ENCODE results near the gene CARMIL1.

Gene CARMIL1

DNA sequence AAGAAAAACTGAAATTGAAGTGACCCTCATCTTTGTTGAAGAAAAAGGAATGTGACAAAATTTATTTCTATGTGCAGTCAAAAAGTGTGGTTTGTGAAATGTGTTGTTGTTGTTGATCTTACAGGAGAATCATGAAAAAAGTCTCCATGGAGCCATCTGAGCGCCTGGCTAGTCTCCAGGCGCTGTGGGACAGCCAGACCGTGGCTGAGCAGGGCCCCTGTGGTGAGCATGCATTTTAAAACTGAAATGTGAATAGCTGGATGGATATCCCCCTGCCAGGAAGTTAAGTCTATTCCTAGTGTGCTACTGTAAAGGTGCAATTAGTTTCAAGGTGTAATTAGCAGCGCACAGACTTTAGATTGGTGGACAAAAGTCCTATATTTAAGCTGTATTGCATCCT lies 170.6 kb downstream of the CARMIL1 start:
- DNase-seq = no peak

DNA sequence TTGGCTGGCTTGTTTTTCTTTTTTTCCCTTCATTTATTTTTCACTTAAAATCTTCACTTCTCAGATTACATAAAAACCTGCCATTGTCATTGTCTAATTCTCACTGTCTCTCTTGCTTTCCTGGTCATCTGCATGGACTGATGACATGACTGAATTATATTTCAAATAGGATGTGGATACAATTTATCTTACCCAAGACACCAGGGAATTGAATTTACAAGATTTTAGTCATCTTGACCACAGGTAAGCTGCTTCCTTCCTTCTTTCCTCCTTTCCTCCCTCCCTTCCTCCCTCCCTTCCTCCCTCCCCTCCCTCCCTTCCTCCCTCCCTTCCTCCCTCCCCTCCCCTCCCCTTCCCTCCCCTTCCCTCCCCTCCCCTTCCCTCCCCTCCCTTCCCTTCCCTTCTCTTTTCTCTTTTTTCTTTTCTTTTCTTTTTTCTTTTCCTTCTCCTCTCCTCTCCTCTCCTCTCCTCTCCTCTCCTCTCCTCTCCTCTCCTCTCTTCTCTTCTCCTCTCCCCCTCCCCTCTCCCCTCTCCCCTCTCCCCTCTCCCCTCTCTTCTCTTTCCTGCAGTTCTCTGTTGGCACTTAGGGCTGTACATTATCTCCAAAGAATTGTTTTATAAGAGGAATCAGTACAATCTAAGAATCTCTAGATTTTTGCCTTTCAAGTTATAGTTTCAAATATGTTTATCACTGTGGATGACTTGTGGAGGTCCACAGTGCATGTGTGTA lies 171.5 kb downstream of the CARMIL1 start:
- DNase-seq = no peak

DNA sequence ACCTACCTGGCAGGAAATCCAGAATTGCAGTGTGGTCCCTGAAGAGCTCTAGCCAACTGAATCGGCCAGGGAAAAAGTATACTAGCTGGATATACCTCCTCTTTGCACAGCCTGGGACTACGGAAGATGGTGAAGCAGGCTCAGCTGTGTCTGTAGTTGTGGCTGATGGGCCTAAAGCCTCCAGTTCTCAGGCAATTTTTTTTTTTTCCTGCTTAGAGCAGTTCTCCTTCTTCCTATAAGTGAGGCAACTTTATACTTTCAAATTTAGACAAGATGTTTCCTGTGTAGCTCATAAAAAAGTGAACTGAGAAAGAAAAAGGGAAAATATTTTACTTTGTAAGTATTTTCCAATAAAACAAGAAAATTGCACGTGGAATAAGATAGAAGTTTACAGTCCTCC lies 172.9 kb downstream of the CARMIL1 start:
- DNase-seq = no peak

DNA sequence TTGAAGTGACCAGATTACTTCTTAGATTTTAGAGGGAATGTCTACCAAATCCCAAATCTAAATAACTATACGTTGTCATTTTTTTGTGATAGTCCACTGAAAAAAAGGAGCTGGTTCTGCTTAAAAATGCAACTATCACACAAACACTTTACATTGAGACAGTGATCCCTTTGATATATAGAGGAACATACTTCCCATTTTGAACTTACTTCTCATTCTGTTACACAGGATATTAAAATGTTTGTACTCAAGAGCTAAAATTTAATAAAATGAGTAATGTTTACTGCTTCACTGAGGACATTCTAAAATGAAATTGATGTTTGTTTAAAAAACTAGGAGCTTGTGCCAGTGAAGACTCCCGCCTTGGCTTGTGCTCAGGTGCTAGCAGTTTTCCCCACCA lies 174.1 kb downstream of the CARMIL1 start:
- DNase-seq = no peak

DNA sequence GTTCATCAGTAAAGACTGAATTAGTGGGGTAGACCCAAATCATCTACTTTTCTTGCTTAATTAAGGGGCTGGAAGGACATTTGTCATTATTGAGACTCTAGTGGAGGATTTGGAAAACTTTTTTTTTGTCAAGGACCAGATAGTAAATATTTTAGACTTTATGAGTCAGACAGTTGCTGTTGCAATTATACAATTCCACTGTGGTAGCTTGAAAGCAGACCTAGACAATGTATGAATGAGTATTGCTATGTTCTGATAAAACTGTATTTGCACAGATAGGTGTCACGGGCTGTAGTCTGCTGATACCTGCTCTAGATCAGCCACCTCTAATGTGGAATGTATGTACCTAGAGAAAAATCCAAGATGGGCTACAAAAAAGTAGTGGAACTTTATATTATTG lies 175.0 kb downstream of the CARMIL1 start:
- DNase-seq = no peak

DNA sequence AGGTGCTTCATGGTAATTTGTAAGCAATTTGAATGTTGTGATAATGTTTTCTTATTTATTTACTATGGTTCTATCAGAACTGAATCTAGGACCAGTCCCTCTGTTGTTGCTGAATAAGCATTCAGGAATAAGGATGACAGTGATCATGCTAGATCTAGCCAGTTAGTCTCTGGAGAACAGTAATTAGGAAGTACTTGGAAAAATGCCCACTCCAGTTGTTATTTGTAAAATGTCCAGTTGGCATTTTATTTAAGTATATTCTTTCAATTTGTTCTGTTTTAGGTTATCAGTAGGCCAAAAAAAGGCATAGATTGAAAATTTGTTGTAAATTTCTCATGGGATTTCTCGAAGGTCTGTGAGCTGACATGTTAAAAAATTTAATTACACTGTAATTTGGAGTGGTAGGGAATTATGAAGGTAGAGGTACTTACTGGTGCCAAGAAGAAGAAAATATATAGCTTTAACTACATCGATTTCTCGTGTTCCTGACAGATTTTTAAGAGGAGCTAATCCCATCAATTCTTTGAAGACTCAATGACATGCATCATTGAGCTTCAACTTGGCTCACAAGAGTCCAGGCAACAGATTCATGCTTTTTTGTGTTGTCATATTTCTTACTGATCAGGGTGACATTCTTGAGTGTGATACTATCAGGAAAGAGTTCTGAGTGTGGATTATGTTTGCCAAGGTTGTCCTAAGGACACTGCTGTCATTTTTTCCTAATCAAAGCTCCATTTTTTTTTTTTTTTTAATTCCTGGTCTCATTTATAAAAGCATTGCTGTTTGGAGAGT lies 177.3 kb downstream of the CARMIL1 start:
- no peak for DNase-seq

DNA sequence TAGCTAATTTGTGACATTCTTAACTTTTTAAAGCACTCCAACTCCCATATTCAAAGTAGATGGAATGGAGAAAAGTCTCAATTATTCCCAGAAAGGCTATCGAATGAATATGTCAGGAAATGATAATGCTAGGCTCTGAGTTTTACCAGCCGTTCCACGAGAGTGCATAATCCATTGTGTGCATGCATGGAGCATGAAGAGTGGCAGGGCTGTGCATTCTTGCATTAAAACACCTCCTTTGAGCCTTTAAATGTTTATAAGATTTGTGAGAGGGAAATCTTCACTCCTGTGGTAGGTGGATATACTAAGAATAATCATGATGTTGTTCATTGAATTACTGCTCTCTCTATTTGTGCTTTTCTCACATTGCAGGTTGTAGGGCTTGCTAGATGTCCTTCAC lies 178.3 kb downstream of the CARMIL1 start:
- no peak for DNase-seq

DNA sequence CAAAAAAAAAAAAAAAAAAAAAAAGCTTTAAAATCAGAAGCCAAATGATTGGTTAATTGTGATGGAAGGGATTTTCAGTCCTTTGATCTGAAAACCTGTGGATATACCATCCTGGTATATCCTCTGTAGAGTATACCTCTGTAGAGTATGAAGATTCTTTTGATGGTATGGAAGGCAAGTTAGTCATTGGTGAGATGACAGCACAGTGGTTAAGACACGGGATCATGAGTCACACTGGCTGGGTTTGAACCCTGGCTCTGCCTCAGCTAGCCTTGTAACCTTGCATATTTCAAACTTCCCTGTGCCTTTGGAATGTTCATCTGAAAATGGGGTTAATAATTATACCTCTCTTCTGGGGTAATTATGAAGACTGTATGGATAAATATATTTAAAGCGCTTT lies 179.3 kb downstream of the CARMIL1 start:
- DNase-seq = no peak

DNA sequence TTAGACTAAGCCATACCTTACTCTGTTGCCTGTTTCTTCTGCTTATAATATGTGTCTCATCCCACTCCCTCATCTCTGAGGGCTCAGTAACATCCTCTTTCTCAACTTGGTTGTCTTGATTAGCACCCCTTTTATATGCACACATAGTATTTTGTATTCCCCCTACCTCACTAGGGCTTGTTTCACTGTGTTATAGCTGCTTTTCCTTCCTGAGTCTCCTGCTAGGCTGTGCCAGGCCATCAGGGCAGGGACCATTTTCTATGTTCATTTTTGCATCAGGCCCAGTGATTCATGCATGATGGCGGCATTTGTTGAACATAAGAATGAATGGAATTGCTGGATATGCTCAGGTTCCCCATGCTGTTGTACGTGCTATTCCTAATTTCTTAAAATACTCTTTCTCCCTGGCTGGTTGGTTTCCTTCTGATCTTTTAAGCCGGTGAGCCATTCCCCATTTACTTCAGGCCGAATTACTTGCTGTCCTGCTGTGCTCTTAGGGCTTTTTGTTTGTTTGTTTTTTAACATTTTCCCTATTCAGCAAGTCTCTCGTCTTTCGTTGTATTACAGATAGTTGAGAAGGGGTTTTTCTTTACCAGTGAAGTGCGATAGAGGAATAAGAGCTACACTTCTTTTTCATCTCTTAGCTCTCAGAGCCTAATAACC lies 183.2 kb downstream of the CARMIL1 start:
- DNase-seq = no peak

DNA sequence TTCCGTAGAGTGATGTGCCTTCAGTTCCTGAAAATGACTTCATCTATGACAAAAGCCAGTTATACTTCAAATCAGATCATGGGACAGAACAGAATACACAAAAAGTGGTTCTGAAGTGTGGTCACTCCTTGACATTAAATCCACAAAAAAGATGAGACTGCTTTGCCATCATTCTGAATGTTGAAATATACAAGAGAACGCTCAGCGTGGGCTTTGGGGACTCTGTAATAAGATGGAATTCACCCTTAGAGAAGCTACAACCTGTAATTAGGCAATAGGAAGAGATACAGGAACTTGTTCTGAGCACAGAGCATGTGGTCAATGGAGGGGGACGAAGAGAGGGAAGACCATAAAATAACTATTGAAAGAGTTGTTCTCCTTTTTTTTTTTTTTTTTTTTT lies 184.3 kb downstream of the CARMIL1 start:
- no peak for DNase-seq

DNA sequence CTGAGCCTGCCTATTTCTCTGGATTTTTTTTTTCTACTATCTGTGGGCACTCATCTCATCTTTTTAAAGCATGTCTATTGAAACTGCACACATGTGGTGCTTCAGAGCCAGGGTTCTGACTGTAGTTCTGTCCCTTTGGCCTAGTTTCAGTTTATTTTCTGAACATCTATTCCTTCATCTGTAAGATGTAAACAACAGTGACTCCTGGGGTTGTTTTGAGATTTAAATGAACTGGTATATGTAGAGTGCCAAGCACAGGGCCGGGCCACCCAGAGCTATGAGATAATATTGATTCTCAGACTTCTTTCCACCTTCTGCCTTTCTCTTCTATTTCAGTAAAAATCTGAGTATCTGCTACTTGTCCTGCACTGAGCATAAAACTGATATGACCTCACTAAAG lies 185.1 kb downstream of the CARMIL1 start:
- no peak for DNase-seq

DNA sequence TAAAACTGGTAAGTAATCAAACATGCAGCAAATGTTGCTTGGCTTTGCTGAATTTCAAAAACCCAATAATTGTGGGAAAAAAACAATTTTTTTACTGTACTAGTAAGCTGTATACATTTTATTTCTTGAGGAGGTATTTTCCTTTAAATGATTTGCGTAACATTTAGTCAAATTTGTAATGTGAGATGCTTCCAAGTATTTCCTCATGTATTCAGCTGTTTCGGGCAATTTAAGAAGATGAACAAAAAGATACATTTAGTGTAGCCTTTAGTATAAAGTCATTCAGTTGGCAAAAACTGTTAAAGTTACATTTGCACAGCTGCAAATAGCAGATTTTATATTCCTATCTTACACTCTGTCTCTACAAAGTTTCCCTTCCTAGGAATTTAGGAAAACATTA lies 186.8 kb downstream of the CARMIL1 start:
- DNase-seq = no peak

DNA sequence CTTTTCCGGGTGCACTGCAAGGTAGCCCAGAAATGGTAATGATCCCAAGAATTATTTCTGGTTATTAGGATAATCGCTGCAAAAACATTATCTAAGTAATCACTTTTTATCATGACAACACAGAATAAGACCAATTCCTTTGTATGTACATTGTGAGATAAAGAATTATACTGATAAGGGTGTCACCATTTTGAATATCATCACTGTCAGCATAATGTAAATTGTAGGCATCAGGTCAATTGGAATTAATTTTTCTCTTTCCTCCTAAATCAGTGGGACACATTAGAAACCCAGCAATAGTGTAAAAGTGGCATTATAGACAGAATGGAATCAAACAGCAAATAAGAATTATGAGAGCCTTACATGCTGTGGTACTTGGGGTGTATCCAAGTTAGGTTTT lies 189.7 kb downstream of the CARMIL1 start:
- DNase-seq = no peak

DNA sequence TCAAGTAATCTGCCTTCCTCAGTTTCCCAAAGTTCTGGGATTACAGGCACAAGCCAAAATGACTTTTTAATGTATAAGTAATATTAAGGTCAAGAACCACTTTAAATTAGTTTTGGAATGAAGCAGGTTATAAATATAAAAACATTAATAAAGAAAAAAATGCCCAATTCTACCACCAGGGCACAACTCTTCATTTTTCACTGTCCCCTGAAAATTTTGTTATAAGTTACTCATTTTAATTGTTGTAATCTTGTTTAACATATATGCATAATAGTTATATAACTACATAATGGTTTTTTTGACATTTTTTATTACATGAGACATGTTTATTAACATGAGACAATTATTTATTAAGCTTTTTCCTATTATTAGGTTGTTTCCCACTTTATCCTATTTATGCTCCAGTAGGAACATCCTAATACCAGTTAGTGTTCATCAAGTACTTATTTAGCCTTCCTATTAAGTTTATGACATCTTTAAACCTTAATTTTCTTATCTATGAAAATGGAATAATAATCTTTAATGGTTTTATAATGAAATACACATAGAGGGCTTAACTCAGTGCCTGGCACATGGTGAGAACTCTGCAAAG lies 190.7 kb downstream of the CARMIL1 start:
- no peak for DNase-seq

DNA sequence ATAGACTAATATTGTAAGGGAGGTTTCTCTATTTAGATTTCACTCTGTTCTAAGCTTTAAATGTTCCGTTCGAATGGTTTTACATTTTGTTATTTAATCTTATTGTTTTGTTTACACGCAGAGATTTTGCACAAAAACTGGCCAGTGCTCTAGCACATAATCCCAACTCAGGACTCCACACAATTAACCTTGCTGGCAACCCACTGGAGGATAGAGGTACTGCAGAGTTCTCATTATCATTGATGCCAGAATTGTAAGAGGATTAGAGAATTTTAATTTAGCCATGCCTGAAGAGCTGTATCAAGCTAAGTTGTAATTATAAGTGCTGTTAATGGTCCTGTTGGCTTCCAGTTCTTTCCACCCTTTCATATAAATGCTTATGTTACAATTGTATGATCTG lies 193.1 kb downstream of the CARMIL1 start:
- DNase-seq = no peak

DNA sequence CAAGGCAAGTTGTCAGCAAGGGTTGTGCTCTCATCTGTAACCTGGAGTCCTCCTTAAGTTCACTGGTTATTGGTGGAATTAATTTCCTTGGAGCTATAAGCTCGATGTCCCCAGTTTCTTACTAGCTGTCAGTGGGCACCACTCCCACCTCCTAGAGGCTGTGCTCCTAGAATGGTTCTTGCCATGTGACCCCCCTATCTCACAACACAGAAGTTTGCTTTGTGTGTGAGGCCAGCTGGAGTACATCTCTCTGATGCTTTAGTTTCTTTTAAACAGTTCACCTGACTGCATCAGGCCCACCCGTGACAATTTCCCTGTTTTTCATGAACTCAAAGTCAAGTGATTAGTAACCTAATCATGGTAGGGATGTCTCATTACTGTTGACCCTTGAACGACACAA lies 193.7 kb downstream of the CARMIL1 start:
- no peak for DNase-seq

DNA sequence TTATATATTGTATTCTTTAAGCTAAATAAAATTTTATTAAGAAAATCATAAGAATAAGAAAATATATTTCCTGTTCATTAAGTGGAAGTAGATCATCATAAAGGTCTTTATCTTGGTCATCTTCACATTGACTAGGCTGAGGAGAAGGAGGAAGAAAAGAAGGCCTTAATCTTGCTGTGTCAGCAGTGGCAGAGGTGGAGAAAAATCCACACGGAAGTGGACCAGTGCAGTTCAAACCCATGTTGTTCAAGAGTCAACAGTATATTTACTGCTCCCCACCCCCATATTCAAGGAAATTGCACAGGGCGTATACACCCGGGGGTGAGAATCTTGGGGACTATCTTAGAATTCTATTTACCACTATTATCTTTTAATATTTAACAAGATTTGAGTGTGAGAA lies 194.3 kb downstream of the CARMIL1 start:
- DNase-seq = no peak

DNA sequence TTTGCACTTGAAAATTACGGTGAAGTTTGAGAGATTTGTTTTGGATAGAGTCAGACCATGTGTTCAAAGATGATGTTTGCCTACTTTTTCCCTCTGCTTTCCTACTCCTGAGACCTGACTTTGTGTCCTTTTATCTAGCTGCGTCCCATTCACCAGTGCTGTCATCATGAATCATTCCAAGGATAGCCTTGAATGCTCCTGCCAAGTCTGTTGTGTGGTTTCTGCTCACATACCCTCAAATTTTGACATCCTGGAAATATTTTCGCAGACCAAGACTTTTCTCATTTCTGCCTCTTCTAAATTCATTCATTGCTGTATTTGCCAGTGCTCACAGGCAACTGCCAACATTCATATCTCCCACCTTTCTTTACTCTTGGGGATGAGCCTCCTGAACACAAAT lies 197.0 kb downstream of the CARMIL1 start:
- DNase-seq = no peak

DNA sequence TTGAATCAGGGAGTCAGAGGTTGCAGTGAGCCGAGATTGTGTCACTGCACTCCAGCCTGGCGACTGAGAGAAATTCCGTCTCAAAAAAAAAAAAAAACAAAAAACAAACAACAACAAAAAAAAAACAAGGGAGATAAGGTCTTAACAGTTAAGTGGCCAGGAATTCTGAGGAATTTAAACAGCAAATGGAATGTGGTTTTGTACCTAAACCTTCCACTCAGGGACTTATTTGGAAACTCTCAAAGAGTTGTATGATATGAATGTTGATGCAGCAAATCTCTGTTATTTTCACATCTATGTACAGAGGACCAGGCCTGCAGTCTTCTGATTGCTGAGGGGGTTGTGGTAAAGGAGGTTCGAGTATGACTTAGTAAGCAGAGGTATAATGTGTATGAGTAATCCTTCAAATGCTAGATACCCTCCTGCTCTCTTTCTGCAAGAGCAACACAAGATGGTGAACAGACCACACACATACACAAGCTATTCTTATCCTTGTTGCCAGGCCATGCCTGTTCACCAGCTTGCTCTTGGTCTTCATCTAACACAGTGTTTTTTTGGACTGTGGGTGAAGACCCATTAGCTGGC lies 197.9 kb downstream of the CARMIL1 start:
- DNase-seq = no peak

DNA sequence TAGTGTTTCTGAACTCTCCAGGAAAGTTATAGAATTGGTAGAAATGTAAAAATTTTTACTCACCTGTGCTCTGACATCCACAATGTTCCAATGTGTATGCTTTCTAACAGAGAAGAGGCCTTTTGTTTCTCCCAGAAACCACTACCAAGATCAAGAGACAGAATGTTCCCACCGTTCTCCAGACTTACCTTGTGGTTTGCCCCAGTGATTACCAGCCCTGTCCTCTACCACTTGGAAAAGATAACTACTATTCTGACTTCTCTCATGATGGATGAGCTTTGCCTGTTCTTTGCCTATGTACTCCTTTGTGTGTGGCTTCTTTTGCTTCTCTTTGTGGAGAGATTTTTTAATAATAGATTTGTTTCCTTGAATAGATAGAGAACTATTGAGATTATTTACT lies 199.8 kb downstream of the CARMIL1 start:
- no peak for DNase-seq

DNA sequence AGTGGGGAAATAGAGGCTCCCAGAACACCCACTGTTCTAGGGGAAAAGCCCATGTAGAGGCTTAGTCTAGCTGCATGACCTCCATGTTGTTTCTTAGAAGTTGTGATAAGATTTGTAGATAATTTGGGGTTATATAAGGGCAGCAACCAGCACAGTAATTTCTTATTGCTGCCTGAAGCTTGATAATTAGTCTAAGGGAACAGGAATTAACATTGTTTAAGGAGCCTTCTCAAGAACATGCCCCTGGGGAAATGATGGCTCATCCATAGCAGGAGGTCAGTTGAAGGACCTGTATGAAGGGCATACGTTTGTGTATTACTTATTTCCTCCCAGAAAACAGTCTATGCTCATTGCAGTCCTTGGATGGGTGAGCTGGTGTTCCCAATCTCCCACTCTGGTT lies 202.1 kb downstream of the CARMIL1 start:
- no peak for DNase-seq

DNA sequence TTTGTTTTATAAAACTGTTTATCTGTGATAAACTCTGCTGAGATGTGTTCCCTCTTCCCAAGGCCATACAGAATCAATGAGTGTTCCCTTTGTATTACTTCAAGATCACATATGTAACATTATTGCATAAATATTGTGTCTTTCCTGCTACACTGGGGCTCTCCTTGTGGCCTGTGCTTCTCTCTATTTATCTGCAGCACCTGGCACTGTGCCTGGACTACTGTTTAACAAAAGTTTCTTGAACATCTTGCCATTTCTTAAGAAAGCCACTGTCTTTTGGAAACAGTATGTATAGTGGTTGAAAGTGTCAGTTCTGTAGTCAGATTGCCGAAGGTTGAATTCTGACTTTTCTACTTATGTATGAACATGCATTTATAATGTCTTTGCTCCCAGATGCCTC lies 203.8 kb downstream of the CARMIL1 start:
- DNase-seq = no peak

DNA sequence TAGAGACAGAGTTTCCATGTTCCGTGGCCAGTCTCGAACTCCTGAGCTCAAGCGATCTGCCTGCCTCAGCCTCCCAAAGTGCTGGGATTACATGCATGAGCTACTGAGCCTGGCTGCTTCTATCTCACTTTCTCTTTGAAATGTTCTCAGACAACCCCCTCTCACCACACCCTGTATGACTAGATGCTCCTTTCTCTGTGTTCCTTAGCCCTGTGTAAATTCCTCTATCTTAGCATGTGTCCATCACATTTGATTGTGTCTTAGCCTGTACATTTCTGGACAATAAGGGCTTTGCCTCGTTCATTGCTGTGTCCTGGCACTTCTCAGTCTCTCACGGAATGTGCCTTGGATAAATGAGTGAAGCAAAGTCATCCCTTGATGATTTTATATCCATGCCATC lies 204.8 kb downstream of the CARMIL1 start:
- no peak for DNase-seq
